Right lobe of liver (tissue), 6 donors: Measurements from ENCODE around the gene PLN. TPM values are rescaled to one million over a fixed set of nuclear protein-coding genes. Genes with fewer than 3 reads are reported as not detected.

Experiments
- ATAC-seq, 4 donors: fragments of 200-7000 bp; cut with Tn5 transposase; one replicate each; pipeline ENCODE4 v1.9.1; 2020; ENCODE audit warnings: mild to moderate bottlenecking in 4 of 4, moderate library complexity in 4 of 4
- DNase-seq, 3 donors: peaks; one replicate each; pipeline ENCODE4 v3.0.0-alpha.2; 2020
- H3K27ac ChIP-seq, 3 donors: fragments of 200-600 bp; one replicate each; pipeline ENCODE4 v1.8.0; 2022
- H3K27me3 ChIP-seq, 2 donors: fragments of 200-600 bp; one replicate each; pipeline ENCODE4 v1.8.0; 2022
- H3K36me3 ChIP-seq, 4 donors: fragments of 200-600 bp; sonication (generic) in 1 of 4; one replicate each; pipeline versions ENCODE4 v1.5.1 to v1.8.0; 2017 to 2022; ENCODE audit warnings: control low read depth in 1 of 4
- H3K4me1 ChIP-seq, 4 donors: fragments of 200-600 bp; sonication (generic) in 1 of 4; one replicate each; pipeline versions ENCODE4 v1.5.1 to v1.8.0; 2017 to 2022; ENCODE audit warnings: control low read depth in 1 of 4
- H3K4me3 ChIP-seq, 3 donors: fragments of 200-600 bp; one replicate each; pipeline ENCODE4 v1.8.0; 2022
- H3K9me3 ChIP-seq, 4 donors: fragments of 200-600 bp; sonication (generic) in 1 of 4; one replicate each; pipeline versions ENCODE4 v1.5.1 to v1.8.0; 2017 to 2022; ENCODE audit warnings: control low read depth in 1 of 4
- CTCF ChIP-seq, 4 donors: fragments of 200-600 bp in 3 of 4; fragments of 450-650 bp in 1 of 4; IDR thresholded peaks; one replicate each; pipeline versions ENCODE4 v1.5.1 to v1.8.0; 2016 to 2022; ENCODE audit warnings: antibody characterized with exemption in 4 of 4, mild to moderate bottlenecking in 2 of 4
- POLR2A ChIP-seq: fragments of 450-650 bp; IDR thresholded peaks from one replicate; pipeline ENCODE4 v1.6.1; 2017; ENCODE audit warnings: antibody characterized with exemption, mild to moderate bottlenecking
- WGBS: methylation state at CpG from one replicate; pipeline ENCODE4 v1.1.6; 2018; ENCODE audit warnings: low coverage, low lambda C conversion rate; ENCODE audit not compliant: insufficient coverage; ENCODE audit errors: missing lambda C conversion rate; 5-methylcytosine and 5-hydroxymethylcytosine counted together
- intact Hi-C, 2 donors: fragments of 100-400 bp; cut with DNase I; formaldehyde crosslinking; loops; one replicate each; pipeline versions ENCODE4 v1.11.2 to v1.14.1; 2022
- total RNA-seq, 6 experiments: library from RNA; depleted of rRNA in 2 of 6; stranded (reverse); fragments of >200 nt in 2 of 6; fragmentation: NEBNext Ultra II Directional in 3 of 6; extraction: Animal tissue kit (Norgen Biotek cat#: 25700) in 3 of 6; gene quantifications; one replicate each; pipeline versions ENCODE4 v1.1.0 to v1.2.4, GENCODE V29; 2016 to 2023
- donor health status: DM: no; HTN: yes; CAD: no.
- donor health status: DM: no; HTN: no; CAD: no.
- donor health status: DM: no; HTN: no; CAD: no.
- donor health status: DM: no; HTN: yes; CAD: no.
- donor health status: DM: no; HTN: yes; CAD: no.

Gene PLN
- total RNA-seq, 6 experiments from 2014 or later = 0.12 to 0.25 (median 0.20) TPM; not detected in 2

DNA sequence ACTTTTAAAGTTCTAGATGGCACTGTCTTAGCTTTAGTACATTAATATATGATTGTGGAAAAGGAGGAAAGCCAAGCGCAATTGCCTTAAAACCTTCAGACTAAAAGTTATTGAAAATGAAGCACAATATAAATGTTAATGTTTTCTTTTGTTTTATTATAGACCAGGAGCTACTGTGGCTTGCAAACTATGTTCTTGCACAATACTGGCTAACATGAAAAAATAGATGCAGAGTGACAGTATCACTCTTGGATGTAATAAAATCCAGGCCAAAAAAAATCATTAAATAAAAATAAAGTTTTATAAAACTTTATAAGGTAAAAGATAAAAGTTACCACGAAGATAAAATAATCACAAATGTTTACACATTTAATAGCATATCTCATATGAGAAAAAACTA lies 18.3 kb upstream of the PLN start:
- WGBS = 78% methylated on average over 2 of the region's 2 CpGs
- Histone ChIP-seq H3K27ac (no peak overlapping the region), H3K4me1 (peaks cover 0 to 7% (median 0%) of the 10 kb centered on the region in 4 donors), H3K4me3 (no peak overlapping the region), H3K27me3 (no peaks in the 10 kb centered on the region), H3K9me3 (no peaks in the 10 kb centered on the region), H3K36me3 (no peaks in the 10 kb centered on the region)
- TF ChIP-seq CTCF (IDR thresholded peaks at IDR 0.05) (no peak), POLR2A (no peak)
- DNase-seq (no peak), ATAC-seq (no peak)
- intact Hi-C loops = no loop called here

DNA sequence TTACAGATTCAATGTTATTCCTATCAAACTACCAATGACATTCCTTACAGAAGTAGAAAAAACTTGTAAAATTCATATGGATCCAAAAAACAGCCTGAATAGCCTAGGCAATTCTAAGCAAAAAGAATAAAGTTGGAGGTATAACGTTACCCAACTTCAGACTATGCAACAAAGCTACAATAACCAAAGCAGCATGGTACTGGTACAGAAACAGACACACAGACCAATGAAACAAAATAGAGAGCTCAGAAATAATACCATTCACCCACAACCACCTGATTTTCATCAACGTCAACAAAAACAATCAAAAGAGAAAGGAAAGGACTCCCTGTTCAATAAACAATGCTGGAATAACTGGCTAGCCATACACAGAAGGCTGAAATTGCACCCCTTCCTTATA lies 17.2 kb upstream of the PLN start:
- Histone ChIP-seq H3K27me3 (no peaks in the 10 kb centered on the region), H3K27ac (no peak overlapping the region), H3K4me3 (no peak overlapping the region), H3K36me3 (no peaks in the 10 kb centered on the region), H3K4me1 (peaks cover 0 to 7% (median 0%) of the 10 kb centered on the region in 4 donors), H3K9me3 (no peaks in the 10 kb centered on the region)
- WGBS = 80% methylated on average over 2 of the region's 2 CpGs
- TF ChIP-seq POLR2A = no peak
- TF ChIP-seq CTCF (IDR thresholded peaks at IDR 0.05) = no peak
- ATAC-seq (no peak), DNase-seq (no peak)
- intact Hi-C loops = no loop called here

DNA sequence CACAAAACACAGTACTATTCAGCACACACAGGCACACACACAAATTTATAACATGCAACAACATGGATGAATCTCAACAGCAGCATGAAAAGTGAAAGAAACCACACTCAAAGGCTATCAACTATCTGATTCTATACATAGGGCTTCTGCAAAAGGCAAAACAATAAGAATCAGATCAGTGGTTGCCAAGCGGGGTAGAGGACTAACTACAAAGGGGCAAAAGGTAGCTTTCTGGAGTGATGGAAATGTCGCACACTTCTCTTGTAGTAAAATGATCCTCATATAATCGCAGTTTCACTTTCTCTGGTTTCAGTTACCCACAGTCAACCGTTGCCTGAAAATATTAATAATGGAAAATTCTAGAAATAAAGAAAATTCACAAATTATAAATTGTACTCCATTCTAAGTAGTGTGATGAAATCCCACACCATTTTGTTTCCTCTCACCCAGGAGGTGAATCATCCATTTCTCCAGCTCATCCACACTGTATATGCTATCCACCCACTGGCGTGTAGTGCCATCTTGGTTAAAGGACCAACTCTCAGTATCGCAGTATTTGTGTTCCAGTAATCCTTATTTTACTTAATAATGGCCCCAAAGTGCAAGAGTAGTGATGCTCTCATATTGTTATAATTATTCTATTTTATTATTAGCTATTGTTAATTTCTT lies 12.8 kb upstream of the PLN start:
- intact Hi-C loops = no loop called here
- H3K27ac ChIP-seq = no peak overlapping the region
- no peak for TF ChIP-seq CTCF (IDR thresholded peaks at IDR 0.05)
- no peak for TF ChIP-seq POLR2A
- no peaks in the 10 kb centered on the region for H3K4me1 ChIP-seq
- no peaks in the 10 kb centered on the region for H3K36me3 ChIP-seq
- no peaks in the 10 kb centered on the region for H3K9me3 ChIP-seq
- DNase-seq (no peak), ATAC-seq (no peak)
- no peak overlapping the region for H3K4me3 ChIP-seq
- no peaks in the 10 kb centered on the region for H3K27me3 ChIP-seq
- 93% methylated on average over 6 of the region's 6 CpGs for WGBS

- intact Hi-C loops = no loop called here
- no peaks in the 10 kb centered on the region for H3K4me1 ChIP-seq
- no peaks in the 10 kb centered on the region for H3K9me3 ChIP-seq
- no peak for ATAC-seq
- no peaks in the 10 kb centered on the region for H3K27me3 ChIP-seq
- H3K4me3 ChIP-seq = no peak overlapping the region
- no peaks in the 10 kb centered on the region for H3K36me3 ChIP-seq
- H3K27ac ChIP-seq = no peak overlapping the region
- DNase-seq = no peak
- no peak for TF ChIP-seq POLR2A
- WGBS = 80% methylated on average over 1 of the region's 2 CpGs
Measured at GRCh38 chr6:118536478-118536877, 11.6 kb upstream of the PLN start.

DNA sequence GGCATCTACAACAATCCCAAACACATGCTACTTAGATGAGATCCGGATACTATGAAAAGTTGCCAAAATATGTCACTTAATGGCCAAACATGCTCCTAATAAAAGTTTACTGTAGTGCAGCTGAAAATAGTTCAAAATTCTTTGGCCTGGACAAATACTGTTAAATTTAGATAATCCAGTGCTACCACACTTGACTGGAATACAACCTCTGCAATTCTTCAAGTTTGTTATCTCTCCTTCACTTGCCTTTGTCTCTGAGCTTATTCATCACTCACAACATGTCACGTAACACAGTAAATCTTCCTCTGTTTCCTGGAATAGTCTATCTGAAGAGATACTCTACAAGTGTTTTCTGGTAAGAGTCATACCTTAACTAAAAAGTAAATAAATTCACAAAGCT lies 10.5 kb upstream of the PLN start:
- no peaks in the 10 kb centered on the region for H3K27me3 ChIP-seq
- H3K9me3 ChIP-seq = no peaks in the 10 kb centered on the region
- no peak overlapping the region for H3K4me3 ChIP-seq
- 69% methylated on average over 2 of the region's 2 CpGs for WGBS
- ATAC-seq (no peak), DNase-seq (no peak)
- H3K36me3 ChIP-seq = no peaks in the 10 kb centered on the region
- intact Hi-C loops = no loop called here
- no peak overlapping the region for H3K27ac ChIP-seq
- no peaks in the 10 kb centered on the region for H3K4me1 ChIP-seq
- TF ChIP-seq CTCF (IDR thresholded peaks at IDR 0.05) (no peak), POLR2A (no peak)
